Tibial nerve (tissue), 4 donors: Measurements from ENCODE around the gene BCHE.

Experiments
- EP300 ChIP-seq, 2 donors: sonication (generic); formaldehyde crosslinking; IDR thresholded peaks; one replicate each; pipeline ENCODE4 v1.6.1; 2017; ENCODE audit warnings: antibody characterized with exemption in 2 of 2, mild to moderate bottlenecking in 1 of 2
- POLR2A ChIP-seq, 2 donors: fragments of 450-650 bp; IDR thresholded peaks; one replicate each; pipeline ENCODE4 v1.6.1; 2017; ENCODE audit warnings: antibody characterized with exemption in 2 of 2, mild to moderate bottlenecking in 2 of 2, moderate library complexity in 2 of 2
- TF ChIP-seq, protein P1 (sequence below), 5 experiments: fragments of 200-600 bp in 3 of 5; fragments of 450-650 bp in 2 of 5; sonication (generic) in 3 of 5; IDR thresholded peaks; one replicate each; pipeline ENCODE4 v1.5.1; 2016 to 2019; ENCODE audit warnings: antibody characterized with exemption in 5 of 5, mild to moderate bottlenecking in 3 of 5, moderate library complexity in 2 of 5

DNA sequence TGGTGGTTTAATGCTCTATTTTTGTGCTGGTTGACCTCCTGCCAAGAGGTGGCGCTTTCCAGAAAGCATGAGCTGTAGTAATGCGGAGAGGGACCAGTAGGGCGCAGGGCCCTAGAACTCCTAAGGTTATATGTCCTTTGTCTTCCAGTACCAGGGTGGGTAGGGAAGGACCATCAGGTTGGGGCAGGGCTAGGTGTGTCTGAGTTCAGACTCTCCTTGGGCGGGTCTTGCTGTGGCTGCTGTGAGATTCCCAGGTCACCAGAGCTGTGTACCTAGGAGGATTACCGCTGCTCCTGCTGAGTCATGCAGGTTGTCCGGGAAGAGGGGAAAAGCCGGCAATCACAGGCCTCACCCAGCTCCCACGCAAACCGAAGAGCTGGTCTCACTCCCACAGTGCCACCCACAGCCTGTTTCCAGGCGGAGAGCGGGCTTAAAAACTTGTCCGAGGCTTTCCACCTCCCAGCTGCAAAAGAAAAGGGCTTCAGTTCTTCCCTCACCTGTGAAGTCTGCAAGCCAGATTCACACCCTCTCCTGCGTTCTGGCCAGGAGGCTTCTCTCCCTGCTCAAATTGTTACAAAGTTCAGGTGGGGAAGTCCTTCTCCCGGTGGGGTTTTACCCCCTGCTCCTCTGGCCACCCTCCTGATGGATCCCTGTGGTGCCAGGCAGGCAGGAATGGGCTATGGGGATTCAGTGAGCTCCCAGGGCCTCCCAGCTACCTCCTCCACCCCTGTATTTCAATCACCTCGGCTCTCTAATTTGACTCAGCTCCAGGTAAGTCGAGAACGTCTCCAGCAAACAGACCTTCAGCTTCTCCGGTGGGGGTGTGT lies 37.7 kb upstream of the BCHE start:
- TF ChIP-seq, protein P1, sequence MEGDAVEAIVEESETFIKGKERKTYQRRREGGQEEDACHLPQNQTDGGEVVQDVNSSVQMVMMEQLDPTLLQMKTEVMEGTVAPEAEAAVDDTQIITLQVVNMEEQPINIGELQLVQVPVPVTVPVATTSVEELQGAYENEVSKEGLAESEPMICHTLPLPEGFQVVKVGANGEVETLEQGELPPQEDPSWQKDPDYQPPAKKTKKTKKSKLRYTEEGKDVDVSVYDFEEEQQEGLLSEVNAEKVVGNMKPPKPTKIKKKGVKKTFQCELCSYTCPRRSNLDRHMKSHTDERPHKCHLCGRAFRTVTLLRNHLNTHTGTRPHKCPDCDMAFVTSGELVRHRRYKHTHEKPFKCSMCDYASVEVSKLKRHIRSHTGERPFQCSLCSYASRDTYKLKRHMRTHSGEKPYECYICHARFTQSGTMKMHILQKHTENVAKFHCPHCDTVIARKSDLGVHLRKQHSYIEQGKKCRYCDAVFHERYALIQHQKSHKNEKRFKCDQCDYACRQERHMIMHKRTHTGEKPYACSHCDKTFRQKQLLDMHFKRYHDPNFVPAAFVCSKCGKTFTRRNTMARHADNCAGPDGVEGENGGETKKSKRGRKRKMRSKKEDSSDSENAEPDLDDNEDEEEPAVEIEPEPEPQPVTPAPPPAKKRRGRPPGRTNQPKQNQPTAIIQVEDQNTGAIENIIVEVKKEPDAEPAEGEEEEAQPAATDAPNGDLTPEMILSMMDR (IDR thresholded peaks at IDR 0.05): no peak
- TF ChIP-seq POLR2A (IDR thresholded peaks at IDR 0.05) (no peak), EP300 (IDR thresholded peaks at IDR 0.05) (no peak)
